ENCODE data around the gene NTN4.
"Not testable (repeated sequence)": the region's sequence is repeated elsewhere in the genome, so short reads cannot be mapped to it uniquely, and the experiment has no call there.

The NTN4 gene

GRCh38 chr12:95790033-95790916 lies at the start of gene NTN4:
TSS of gene NTN4 (minus strand) at chr12:95790764. CDS start at chr12:95790309, 455 bp downstream.
- DNase-seq: no peak

GRCh38 chr12:95838125-95838524 lies 47.6 kb upstream of the NTN4 start:
- DNase-seq: no peak

DNA sequence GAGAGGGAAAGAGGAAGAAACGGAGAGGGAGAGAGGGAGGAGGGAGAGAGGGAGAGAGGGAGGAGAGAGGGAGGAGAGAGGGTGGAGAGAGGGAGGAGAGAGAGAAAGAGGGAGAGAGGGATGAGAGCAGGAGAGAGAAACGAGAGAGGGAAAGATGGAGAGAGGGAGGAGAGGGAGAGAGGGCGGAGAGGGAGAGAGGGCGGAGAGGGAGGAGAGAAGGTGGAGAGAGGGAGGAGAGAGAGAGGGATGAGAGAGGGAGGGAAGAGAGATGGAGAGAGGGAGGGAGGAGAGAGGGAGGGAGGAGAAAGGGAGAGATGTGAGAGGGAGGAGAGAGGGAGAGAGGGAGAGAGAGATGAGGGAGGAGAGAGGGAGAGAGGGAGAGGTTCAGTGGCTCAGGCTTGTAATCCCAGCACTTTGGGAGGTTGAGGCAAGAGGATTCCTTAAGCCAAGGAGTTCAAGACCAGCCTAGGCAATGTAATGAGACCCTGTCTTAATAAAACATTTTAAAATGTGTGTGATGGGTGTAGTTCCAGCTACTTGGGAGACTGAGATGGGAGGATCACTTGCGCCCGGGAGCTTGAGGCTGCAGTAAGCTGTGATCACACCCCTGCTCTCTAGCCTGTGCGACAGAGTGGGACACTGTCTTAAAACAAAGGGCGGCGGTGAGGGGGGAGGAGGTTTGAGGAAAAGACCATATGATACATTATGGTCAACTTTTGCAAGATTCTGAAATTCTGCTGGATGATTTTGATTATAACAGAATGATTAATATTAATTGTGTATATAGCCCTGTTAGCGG lies 46.9 kb upstream of the NTN4 start:
- DNase-seq: no peak

GRCh38 chr12:95836630-95837239 lies 46.2 kb upstream of the NTN4 start:
- DNase-seq: no peak

GRCh38 chr12:95836185-95836609 lies 45.6 kb upstream of the NTN4 start:
- DNase-seq: peak; percentile 15

DNA sequence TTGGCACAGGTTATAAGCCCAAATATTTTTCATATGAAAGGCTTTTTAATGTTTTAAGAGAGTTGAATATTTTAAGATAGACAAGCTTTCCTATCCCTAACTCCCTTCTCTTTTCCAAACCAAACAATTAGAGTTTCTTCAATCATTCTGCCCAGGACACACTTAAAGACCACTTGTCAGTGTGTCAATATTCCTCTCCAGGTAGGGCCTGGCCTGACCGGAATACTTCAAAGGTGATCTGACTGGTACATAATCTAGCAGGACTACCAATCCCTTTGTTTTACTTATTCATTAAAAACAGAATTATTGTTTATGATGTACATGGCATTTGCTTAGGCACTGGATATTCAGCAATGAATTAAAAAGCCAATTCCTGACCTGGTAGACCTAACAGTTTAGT lies 44.0 kb upstream of the NTN4 start:
- DNase-seq: no peak

DNA sequence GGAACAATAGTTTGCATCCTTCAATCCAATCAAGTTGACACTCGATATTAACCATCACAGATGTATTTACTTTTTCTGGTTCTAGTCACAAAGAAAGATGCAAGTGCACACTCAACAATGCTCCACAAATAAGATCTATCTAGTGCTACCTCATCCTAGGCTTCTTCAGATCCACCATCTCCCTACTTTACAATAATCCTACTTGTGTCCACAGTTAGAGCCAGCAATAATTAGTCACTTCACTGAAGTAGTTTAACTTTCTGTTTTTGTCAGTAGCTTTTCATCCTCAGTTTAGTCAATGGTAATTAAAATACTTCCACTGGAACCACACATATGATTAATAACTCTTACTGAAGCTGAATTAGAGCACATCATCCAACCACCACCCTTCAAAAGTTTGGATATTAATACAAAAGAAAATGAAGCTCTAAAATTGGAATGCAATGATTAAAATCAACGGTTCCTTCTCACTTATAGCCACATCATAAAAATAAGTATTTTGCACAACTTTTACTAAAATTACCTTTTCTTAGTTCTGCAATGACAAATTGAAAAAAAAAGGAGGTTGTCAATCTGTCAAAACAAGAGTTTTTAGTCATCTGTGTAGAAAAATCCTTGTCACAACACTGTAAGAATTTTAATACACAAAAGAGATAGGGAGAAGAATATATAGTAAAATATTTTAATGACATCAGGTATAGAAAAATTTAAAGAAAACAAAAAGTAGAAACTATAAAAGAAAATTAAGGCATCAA lies 39.9 kb upstream of the NTN4 start:
- no peak for DNase-seq

DNA sequence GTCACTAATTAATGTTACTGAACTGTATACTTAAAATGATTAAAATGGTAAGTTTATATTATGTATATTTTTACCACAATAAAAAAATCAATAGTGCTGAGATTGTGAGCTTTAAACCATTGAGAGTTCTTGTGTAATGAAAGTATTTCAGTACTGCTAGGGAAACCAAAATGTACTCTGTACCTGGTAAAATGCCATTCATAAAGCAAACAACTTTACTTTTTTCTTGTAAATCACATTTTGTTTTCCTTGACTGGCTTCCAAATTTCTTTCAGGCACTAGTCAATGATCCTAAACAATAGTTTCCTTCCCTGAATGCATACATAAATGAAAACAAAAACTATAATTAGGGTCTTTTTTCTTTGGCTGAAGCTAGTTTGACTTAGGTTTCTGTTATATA lies 38.8 kb upstream of the NTN4 start:
- no peak for DNase-seq

- peak; percentile 40 for DNase-seq
These were observed 29.6 kb upstream of the NTN4 start for GRCh38 chr12:95820096-95820703.

DNA sequence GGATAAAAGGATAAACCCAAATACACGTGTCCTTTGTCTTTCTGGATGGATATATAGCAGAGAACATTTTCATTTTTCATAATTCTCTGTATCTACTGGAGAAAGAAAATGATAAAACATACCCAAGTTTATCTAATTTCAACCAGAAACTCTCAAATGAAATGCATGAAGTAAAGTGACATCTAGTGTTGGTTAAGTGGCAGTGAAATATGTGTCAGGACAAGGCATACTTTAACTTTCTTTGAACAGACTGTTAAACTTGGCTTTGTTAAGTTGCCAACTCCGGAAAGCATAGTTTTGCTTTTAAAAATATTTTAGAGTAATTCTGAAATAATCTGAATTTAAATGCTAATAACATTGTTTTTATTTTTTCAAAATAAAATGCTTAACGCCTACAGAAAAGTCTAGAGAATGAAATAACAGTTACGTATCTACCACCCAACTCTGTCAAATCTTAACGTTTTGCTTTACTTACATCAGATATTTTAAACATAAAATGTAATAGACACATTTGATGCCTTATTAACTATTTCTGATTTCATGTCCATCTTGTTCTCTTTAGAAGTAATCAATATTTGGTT lies 25.2 kb upstream of the NTN4 start:
- DNase-seq: peak; percentile 4

DNA sequence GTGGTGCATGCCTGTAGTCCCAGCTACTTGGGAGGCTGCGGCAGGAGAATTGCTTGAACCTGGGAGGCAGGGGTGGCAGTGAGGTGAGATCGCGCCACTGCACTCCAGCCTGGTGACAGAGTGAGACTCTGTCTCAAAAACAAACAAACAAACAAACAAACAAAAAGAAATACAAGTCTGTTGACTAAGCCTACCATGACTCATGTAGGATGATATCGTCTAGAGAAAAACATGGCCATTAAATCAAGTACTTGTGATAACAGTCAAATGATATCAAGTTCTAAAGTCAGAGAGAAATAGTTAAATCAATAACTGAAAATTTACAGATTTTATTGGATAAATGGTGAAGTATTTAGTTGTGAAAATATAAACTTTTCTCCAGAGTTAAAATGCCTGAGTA lies 21.6 kb upstream of the NTN4 start:
- not testable (repeated sequence) for DNase-seq

GRCh38 chr12:95810411-95810810 lies 19.8 kb upstream of the NTN4 start:
- DNase-seq: no peak

GRCh38 chr12:95809000-95809680 lies 18.6 kb upstream of the NTN4 start:
- no peak for DNase-seq

- no peak for DNase-seq
These were observed 17.6 kb upstream of the NTN4 start for GRCh38 chr12:95808146-95808545.

DNA sequence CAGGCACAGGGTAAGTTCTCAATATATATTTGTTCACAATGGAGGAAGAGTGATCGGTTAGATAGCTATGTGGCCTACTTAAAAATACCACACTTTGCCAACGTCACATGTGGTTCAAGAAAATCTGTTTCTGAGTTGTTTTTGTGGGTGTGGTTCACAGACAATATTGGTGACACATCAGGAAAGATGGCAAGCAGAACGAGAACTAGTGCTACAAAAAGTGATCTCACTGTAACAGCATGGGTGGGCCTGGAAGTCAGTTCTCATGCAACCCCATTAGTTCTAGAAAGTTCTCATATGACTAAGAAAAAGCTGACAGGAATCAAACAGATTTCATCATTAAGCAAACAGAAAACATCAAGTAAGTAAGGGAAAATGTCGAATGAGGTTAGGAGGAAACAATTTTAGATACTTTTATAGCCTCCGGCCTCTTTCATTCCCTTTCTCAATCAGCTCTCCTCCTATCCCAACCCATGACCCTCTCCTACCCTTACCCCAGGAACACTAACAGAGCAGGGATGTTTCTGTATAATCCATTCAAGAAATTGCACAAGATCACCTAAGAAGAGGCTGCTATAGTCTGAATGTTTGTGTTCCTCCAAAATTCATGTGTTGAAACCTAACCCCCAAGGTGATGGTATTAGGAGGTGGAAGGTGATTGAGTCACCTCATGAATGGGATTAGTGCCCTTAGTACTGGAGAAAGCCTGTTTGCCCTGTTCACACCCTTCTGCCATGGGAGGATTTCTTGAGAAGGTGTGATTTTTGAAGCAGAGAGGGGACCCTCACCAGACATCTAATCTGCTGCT lies 15.5 kb upstream of the NTN4 start:
- no peak for DNase-seq

DNA sequence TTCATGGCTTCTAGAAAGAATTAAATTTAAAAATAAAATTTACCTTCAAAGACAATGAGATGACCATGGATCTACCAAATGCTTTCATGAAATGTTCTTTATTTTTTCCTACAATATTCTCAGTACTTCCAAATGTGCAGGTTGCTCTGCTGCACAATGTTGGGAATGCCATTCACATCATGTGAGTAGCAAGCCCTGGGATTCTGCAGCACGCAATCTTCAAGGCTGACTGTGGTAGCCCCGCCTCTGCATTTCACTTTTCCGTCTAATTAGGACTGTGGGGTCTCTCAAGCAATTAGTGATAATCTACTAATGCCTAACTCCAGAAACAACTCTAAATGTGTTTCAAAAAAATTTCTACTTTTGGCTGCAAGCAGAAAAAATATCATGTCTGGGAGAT lies 13.7 kb upstream of the NTN4 start:
- DNase-seq: no peak

- no peak for DNase-seq
These were observed 13.3 kb upstream of the NTN4 start for GRCh38 chr12:95803817-95804216.

GRCh38 chr12:95802482-95803270 lies 12.1 kb upstream of the NTN4 start:
- no peak for DNase-seq

GRCh38 chr12:95796982-95797289 lies 6.4 kb upstream of the NTN4 start:
- DNase-seq: no peak

Data from NCI-H1092 (cell line).